GM12878 (cell line): ENCODE measurements around the gene SLC12A7. TPM values are rescaled to one million over a fixed set of nuclear protein-coding genes. Genes with fewer than 3 reads are reported as not detected.
"Not testable (repeated sequence)": the region's sequence is repeated elsewhere in the genome, so short reads cannot be mapped to it uniquely, and the experiment has no call there.

Experiments used
- ATAC-seq: fragments of 200-7000 bp; cut with Tn5 transposase; 3 replicates; pipeline ENCODE4 v1.9.1; 2020; ENCODE audit warnings: mild to moderate bottlenecking, moderate library complexity
- BruUV-seq: library from RNA; stranded (reverse); fragments of 400-500 nt; replicated peaks from 2 replicates; lab custom pipeline; 2021; lab: Mats Ljungman, UMichigan
- CTCF ChIA-PET: fragments of 300-600 bp; sonication (Branson Sonifier 250); formaldehyde crosslinking; extraction: SDS; loops from one replicate; lab custom pipeline; 2021; ENCODE audit warnings: inconsistent platforms; lab: Yijun Ruan, JAX
- POLR2A ChIA-PET: fragments of 350-600 bp; formaldehyde crosslinking; extraction: SDS; loops from one replicate; lab custom pipeline; 2021; ENCODE audit warnings: inconsistent platforms; lab: Charles Lee
- RAD21 ChIA-PET: fragments of 300-600 bp; sonication (Branson Sonifier 250); formaldehyde crosslinking; loops from one replicate; lab custom pipeline; 2023; ENCODE audit warnings: antibody characterized with exemption; ENCODE audit not compliant: unreplicated experiment; lab: Charles Lee
- SMC1A ChIA-PET: fragments of 300-600 bp; sonication (Branson Sonifier 250); formaldehyde crosslinking; loops from one replicate; lab custom pipeline; 2023; ENCODE audit not compliant: unreplicated experiment, uncharacterized antibody; lab: Charles Lee
- DNase-seq: peaks from one replicate; pipeline ENCODE4 v3.0.0-alpha.2; 2011; ENCODE audit warnings: low read depth, low spot score
- FAIRE-seq: peaks from 3 replicates; lab custom pipeline; 2011; peaks lifted over from hg19 to GRCh38; lab: Jason Lieb, UNC
- H2AFZ ChIP-seq: 2 replicates; pipeline ENCODE4 v1.6.0; 2011; ENCODE audit warnings: low read depth, low read length, control low read depth; ENCODE audit not compliant: control insufficient read depth
- H3K27ac ChIP-seq: 2 replicates; pipeline ENCODE4 v1.5.1; 2011; ENCODE audit warnings: control low read depth; ENCODE audit not compliant: control insufficient read depth, insufficient read depth
- H3K27me3 ChIP-seq, 2 experiments: replicated peaks in 1 of 2; 2 replicates each; pipeline versions ENCODE4 v1.6.0 to v1.6.1; 2011; ENCODE audit warnings: low read length in 1 of 2; ENCODE audit not compliant: control insufficient read depth in 2 of 2, insufficient read depth in 2 of 2
- H3K36me3 ChIP-seq, 2 experiments: 2 replicates each; pipeline ENCODE4 v1.5.1; 2011; ENCODE audit warnings: low read length in 1 of 2; ENCODE audit not compliant: control insufficient read depth in 2 of 2, insufficient read depth in 2 of 2
- H3K4me1 ChIP-seq: 2 replicates; pipeline ENCODE4 v1.6.1; 2011; ENCODE audit warnings: mild to moderate bottlenecking, low read length, moderate library complexity, mixed read lengths; ENCODE audit not compliant: control insufficient read depth, insufficient read depth
- H3K4me2 ChIP-seq: 2 replicates; pipeline ENCODE4 v1.6.0; 2011; ENCODE audit warnings: control low read depth; ENCODE audit not compliant: control insufficient read depth, insufficient read depth
- H3K4me3 ChIP-seq: fragments of 200-600 bp; sonication (generic); 2 replicates; pipeline ENCODE4 v1.5.1; 2016
- H3K79me2 ChIP-seq: 2 replicates; pipeline ENCODE4 v1.6.0; 2011; ENCODE audit warnings: low read length; ENCODE audit not compliant: control insufficient read depth, insufficient read depth
- H3K9ac ChIP-seq: 2 replicates; pipeline ENCODE4 v1.8.0; 2011; ENCODE audit warnings: low read length, control low read depth, mixed read lengths; ENCODE audit not compliant: control insufficient read depth, insufficient read depth
- H3K9me3 ChIP-seq: replicated peaks from 3 replicates; pipeline ENCODE4 v1.5.1; 2011; ENCODE audit warnings: mild to moderate bottlenecking, low read length; ENCODE audit not compliant: control insufficient read depth, insufficient read depth
- H4K20me1 ChIP-seq: 2 replicates; pipeline ENCODE4 v1.6.0; 2011; ENCODE audit not compliant: control insufficient read depth, insufficient read depth
- DPF2 ChIP-seq: fragments of 450-650 bp; IDR thresholded peaks from 2 replicates; pipeline ENCODE4 v1.6.1; 2017; ENCODE audit warnings: mild to moderate bottlenecking
- E4F1 ChIP-seq: fragments of 450-650 bp; IDR thresholded peaks from 2 replicates; pipeline ENCODE4 v1.6.1; 2018; ENCODE audit warnings: borderline replicate concordance, mild to moderate bottlenecking; ENCODE audit not compliant: partially characterized antibody
- FOXK2 ChIP-seq: fragments of 450-650 bp; IDR thresholded peaks from 2 replicates; pipeline ENCODE4 v1.6.1; 2017; ENCODE audit warnings: mild to moderate bottlenecking, moderate library complexity
- JUND ChIP-seq: IDR thresholded peaks from 2 replicates; pipeline ENCODE4 v1.6.1; 2012; ENCODE audit warnings: low read depth, mild to moderate bottlenecking, low read length, improper control_type of control experiment, moderate library complexity
- NFYA ChIP-seq: IDR thresholded peaks from 2 replicates; pipeline ENCODE4 v1.6.1; 2011; ENCODE audit warnings: low read depth, mild to moderate bottlenecking, low read length, improper control_type of control experiment, borderline replicate concordance
- POU2F2 ChIP-seq: IDR thresholded peaks from 3 replicates; pipeline ENCODE4 v1.6.1; 2011; ENCODE audit warnings: low read depth, mild to moderate bottlenecking, low read length, borderline replicate concordance
- RB1 ChIP-seq: fragments of 450-650 bp; formaldehyde crosslinking; IDR thresholded peaks from 2 replicates; pipeline ENCODE4 v1.6.1; 2017; ENCODE audit warnings: mild to moderate bottlenecking, borderline replicate concordance
- SIX5 ChIP-seq: IDR thresholded peaks from 2 replicates; pipeline ENCODE4 v1.6.1; 2011; ENCODE audit warnings: mild to moderate bottlenecking, low read depth, low read length, moderate library complexity; ENCODE audit not compliant: severe bottlenecking
- SPI1 ChIP-seq: IDR thresholded peaks from 2 replicates; pipeline ENCODE4 v1.6.1; 2011; ENCODE audit warnings: low read depth, mild to moderate bottlenecking, low read length, moderate library complexity, borderline replicate concordance; ENCODE audit not compliant: insufficient read depth
- TCF3 ChIP-seq: IDR thresholded peaks from 2 replicates; pipeline ENCODE4 v1.6.1; 2012; ENCODE audit warnings: low read depth, mild to moderate bottlenecking, low read length, borderline replicate concordance; ENCODE audit not compliant: insufficient read depth
- ZNF622 ChIP-seq: fragments of 450-650 bp; IDR thresholded peaks from 2 replicates; pipeline ENCODE4 v1.6.1; 2017; ENCODE audit warnings: mild to moderate bottlenecking, inconsistent platforms
- WGBS: methylation state at CpG from one replicate; pipeline ENCODE4 v1.1.6; 2016; ENCODE audit warnings: low lambda C conversion rate; ENCODE audit not compliant: insufficient replicate concordance, insufficient coverage; ENCODE audit errors: missing lambda C conversion rate; 5-methylcytosine and 5-hydroxymethylcytosine counted together
- in situ Hi-C: fragments of 300-500 bp; cut with MboI; formaldehyde crosslinking; loops from 9 replicates; pipeline ENCODE4 v1.14.3; 2018; ENCODE audit warnings: mixed read lengths
- intact Hi-C: fragments of 100-400 bp; cut with micrococcal nuclease; formaldehyde crosslinking; loops from one replicate; pipeline ENCODE4 v1.14.2; 2022; ENCODE audit not compliant: unreplicated experiment
- polyA plus RNA-seq, 11 experiments: library from polyadenylated mRNA; depleted of rRNA in 4 of 11; unstranded in 6 of 11; stranded (reverse) in 5 of 11; fragments of >200 nt; fragmentation: Nextera tagmentation in 4 of 11; fragmentation: Illumina TruSeq in 1 of 11; extraction: Ambion mirVana in 4 of 11; extraction: Trizol in 1 of 11; gene quantifications; 1 replicate in 1 of 11; 2 replicates in 10 of 11; pipeline versions ENCODE4 v1.2.1 to v1.2.3, GENCODE V29; 2011 to 2016; ENCODE audit warnings: inconsistent platforms in 2 of 11, missing spikeins in 2 of 11, low read depth in 1 of 11
- total RNA-seq, 4 experiments: library from RNA; depleted of rRNA in 3 of 4; stranded (reverse); fragments of >200 nt in 3 of 4; fragmentation: Illumina TruSeq in 1 of 4; extraction: Trizol in 1 of 4; gene quantifications; 2 replicates each; pipeline versions ENCODE4 v1.2.1 to v1.2.3, GENCODE V29; 2013 to 2021

SLC12A7 gene
- total and polyA plus RNA-seq, 10 of the 15 experiments (the other 5 are each of a cell fraction or from before 2014, with no cell fraction given): 0.10 to 10.0 (median 2.9) TPM

GRCh38 chr5:1125695-1126094 lies 13.8 kb upstream of the SLC12A7 start:
- SMC1A ChIA-PET: interaction anchor here (1.2 to 1.3 kb wide), 2 partner anchors 8 to 16 kb away, joined by 4 read pairs; no protein-coding TSS in a partner anchor
- ATAC-seq: not testable (repeated sequence)
- RAD21 ChIA-PET: interaction anchor here (0.7 kb wide), 1 partner anchor 309 kb away, joined by 3 read pairs; no protein-coding TSS in a partner anchor

GRCh38 chr5:1125030-1125357 lies 13.1 kb upstream of the SLC12A7 start:
- Histone ChIP-seq H3K4me1 (no peaks in the 10 kb centered on the region), H3K36me3 (no peaks in the 10 kb centered on the region), H3K27ac (no peak overlapping the region), H3K79me2 (no peaks in the 10 kb centered on the region), H4K20me1 (no peaks in the 10 kb centered on the region), H3K4me3 (no peak overlapping the region), H3K4me2 (no peak overlapping the region), H3K9ac (no peak overlapping the region), H3K27me3 (no peaks in the 10 kb centered on the region; a peak in 1 of 4 replicates), H3K9me3 (no peaks in the 10 kb centered on the region), H2AFZ (no peak overlapping the region)
- ChIA-PET RAD21 (interaction anchor here (1.5 kb wide), 1 partner anchor 16 kb away, joined by 4 read pairs; no protein-coding TSS in a partner anchor), CTCF (interaction anchor here (1.8 kb wide), 1 partner anchor 8 kb away, joined by 11 read pairs; no protein-coding TSS in a partner anchor), POLR2A (interaction anchor here (0.6 to 1.2 kb wide), 2 partner anchors 9 to 132 kb away, joined by 3 to 4 read pairs; no protein-coding TSS in a partner anchor), SMC1A (interaction anchor here (1.5 to 2.6 kb wide), 2 partner anchors 8 to 16 kb away, joined by 4 to 8 read pairs; no protein-coding TSS in a partner anchor)
- DNase-seq: no peak
- intact Hi-C loops (no loop called here), in situ Hi-C loops (no loop called here)
- WGBS: 46% methylated on average over 6 of the region's 6 CpGs
- no TSS peak for BruUV-seq
- ATAC-seq: no peak
- FAIRE-seq: no peak
- TF ChIP-seq POU2F2: no peak
- no peak for TF ChIP-seq JUND
- no peak for TF ChIP-seq DPF2
- TF ChIP-seq NFYA: no peak
- no peak for TF ChIP-seq SIX5
- TF ChIP-seq TCF3: no peak
- no peak for TF ChIP-seq E4F1
- no peak for TF ChIP-seq FOXK2
- no peak for TF ChIP-seq SPI1
- no peak for TF ChIP-seq ZNF622
- TF ChIP-seq RB1: no peak

More at GRCh38 chr5:1125695-1126094, 13.8 kb upstream of the SLC12A7 start:
- H3K9me3 ChIP-seq, BruUV-seq, H3K4me2 ChIP-seq, H3K27ac ChIP-seq, H3K9ac ChIP-seq, in situ Hi-C loops, H3K27me3 ChIP-seq, H3K4me1 ChIP-seq, intact Hi-C loops, H2AFZ ChIP-seq, H4K20me1 ChIP-seq, DNase-seq, FAIRE-seq, H3K36me3 ChIP-seq, H3K4me3 ChIP-seq, H3K79me2 ChIP-seq: not testable (repeated sequence)
- POLR2A ChIA-PET: interaction anchor here (0.7 kb wide), 1 partner anchor 16 kb away, joined by 7 read pairs; no protein-coding TSS in a partner anchor
- CTCF ChIA-PET: interaction anchor here (0.6 to 1.1 kb wide), 2 partner anchors 9 to 35 kb away, joined by 3 to 5 read pairs; no protein-coding TSS in a partner anchor
- WGBS: 73% methylated on average over 2 of the region's 2 CpGs
